HL-60 (cell line): Measurements from ENCODE around the gene AKT1S1.

Source experiments
- DNase-seq, 2 experiments: peaks; one replicate each; pipeline ENCODE4 v3.0.0-alpha.2; 2010 to 2020; ENCODE audit warnings: low read depth in 1 of 2, low spot score in 1 of 2
- H3K27ac ChIP-seq: fragments of 250-450 bp; sonication (Bioruptor Pico); replicated peaks from 2 replicates; pipeline ENCODE4 v1.5.1; 2020; ENCODE audit warnings: mild to moderate bottlenecking, moderate library complexity
- H3K27me3 ChIP-seq: fragments of 250-450 bp; sonication (Bioruptor Pico); 2 replicates; pipeline ENCODE4 v1.5.1; 2021; ENCODE audit warnings: mild to moderate bottlenecking, moderate library complexity; ENCODE audit not compliant: insufficient read depth, poor library complexity, severe bottlenecking
- H3K4me3 ChIP-seq: replicated peaks from 2 replicates; pipeline ENCODE4 v1.5.1; 2011; ENCODE audit warnings: mild to moderate bottlenecking, control low read depth, low read length; ENCODE audit not compliant: insufficient read depth
- GABPA ChIP-seq: IDR thresholded peaks from 2 replicates; pipeline ENCODE4 v1.6.1; 2012; ENCODE audit warnings: low read depth
- POLR2AphosphoS5 ChIP-seq: IDR thresholded peaks from 2 replicates; pipeline ENCODE4 v1.6.1; 2012; ENCODE audit warnings: low read depth
- REST ChIP-seq: IDR thresholded peaks from 2 replicates; pipeline ENCODE4 v1.6.1; 2012; ENCODE audit warnings: low read depth; ENCODE audit not compliant: insufficient replicate concordance
- SPI1 ChIP-seq: IDR thresholded peaks from 2 replicates; pipeline ENCODE4 v1.6.1; 2012; ENCODE audit warnings: low read depth, mild to moderate bottlenecking, borderline replicate concordance
- TF ChIP-seq, protein P1 (sequence below): IDR thresholded peaks from one replicate; pipeline ENCODE4 v1.5.1; 2011; ENCODE audit warnings: low read length, control low read depth, inconsistent platforms; ENCODE audit not compliant: insufficient read depth

The AKT1S1 gene

GRCh38 chr19:49906879-49907564 lies 29.9 kb upstream of the AKT1S1 start:
- no peak overlapping the region for H3K4me3 ChIP-seq
- DNase-seq = no peak
- TF ChIP-seq POLR2AphosphoS5 (peak; percentile 13; the same call in 1 of the 2 replicates), SPI1 (no peak), GABPA (no peak), REST (no peak)
- TF ChIP-seq, protein P1, sequence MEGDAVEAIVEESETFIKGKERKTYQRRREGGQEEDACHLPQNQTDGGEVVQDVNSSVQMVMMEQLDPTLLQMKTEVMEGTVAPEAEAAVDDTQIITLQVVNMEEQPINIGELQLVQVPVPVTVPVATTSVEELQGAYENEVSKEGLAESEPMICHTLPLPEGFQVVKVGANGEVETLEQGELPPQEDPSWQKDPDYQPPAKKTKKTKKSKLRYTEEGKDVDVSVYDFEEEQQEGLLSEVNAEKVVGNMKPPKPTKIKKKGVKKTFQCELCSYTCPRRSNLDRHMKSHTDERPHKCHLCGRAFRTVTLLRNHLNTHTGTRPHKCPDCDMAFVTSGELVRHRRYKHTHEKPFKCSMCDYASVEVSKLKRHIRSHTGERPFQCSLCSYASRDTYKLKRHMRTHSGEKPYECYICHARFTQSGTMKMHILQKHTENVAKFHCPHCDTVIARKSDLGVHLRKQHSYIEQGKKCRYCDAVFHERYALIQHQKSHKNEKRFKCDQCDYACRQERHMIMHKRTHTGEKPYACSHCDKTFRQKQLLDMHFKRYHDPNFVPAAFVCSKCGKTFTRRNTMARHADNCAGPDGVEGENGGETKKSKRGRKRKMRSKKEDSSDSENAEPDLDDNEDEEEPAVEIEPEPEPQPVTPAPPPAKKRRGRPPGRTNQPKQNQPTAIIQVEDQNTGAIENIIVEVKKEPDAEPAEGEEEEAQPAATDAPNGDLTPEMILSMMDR = no peak

DNA sequence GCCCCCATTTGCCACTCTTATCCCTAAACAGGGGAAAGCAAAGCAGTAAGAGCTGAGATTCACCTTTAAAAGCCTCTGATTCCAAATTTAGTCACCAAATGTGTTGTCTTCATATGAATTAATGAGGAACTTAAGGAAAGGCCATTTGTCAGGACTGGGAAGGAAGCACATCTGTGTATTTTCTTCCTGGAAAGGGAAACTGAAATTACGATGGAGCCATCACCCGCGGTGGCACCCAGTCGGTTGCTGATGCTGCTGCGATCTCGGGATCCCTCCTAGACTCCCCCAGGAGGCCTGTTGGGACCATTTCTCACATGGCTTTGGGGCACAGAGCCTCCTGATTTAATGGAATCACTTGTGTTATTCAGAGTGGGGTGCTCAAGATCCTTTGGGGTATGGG lies 27.0 kb upstream of the AKT1S1 start:
- TF ChIP-seq, protein P1 = no peak
- TF ChIP-seq GABPA (no peak), POLR2AphosphoS5 (no peak), SPI1 (no peak)
- no peaks in the 10 kb centered on the region for H3K27me3 ChIP-seq
- H3K27ac ChIP-seq = no peak overlapping the region
- DNase-seq = no peak
- H3K4me3 ChIP-seq = no peak overlapping the region

More at GRCh38 chr19:49906879-49907564, 29.9 kb upstream of the AKT1S1 start:
- H3K27ac ChIP-seq = no peak overlapping the region
- H3K27me3 ChIP-seq = no peaks in the 10 kb centered on the region

GRCh38 chr19:49896863-49897621 lies 19.9 kb upstream of the AKT1S1 start, which contains the start of gene IL4I1:
Gene IL4I1, minus strand, starts transcription at chr19:49896887. Its CDS starts 727 bp downstream, at chr19:49896160.
- Histone ChIP-seq H3K27ac (no peak within 1 kb of the TSS), H3K4me3 (no peak within 1 kb of the TSS)

More at GRCh38 chr19:49896863-49897621, 19.9 kb upstream of the AKT1S1 start, which contains the start of gene IL4I1:
- no peaks in the 10 kb centered on the region for H3K27me3 ChIP-seq
- TF ChIP-seq SPI1 = no peak
- no peak for TF ChIP-seq GABPA
- TF ChIP-seq, protein P1 = no peak
- no peak for TF ChIP-seq REST
- TF ChIP-seq POLR2AphosphoS5 = no peak
- DNase-seq = peak in 1 of 2 experiments; percentile 29
